Right lobe of liver (tissue), 6 donors: ENCODE results near the gene PPP5C. TPM values are rescaled to one million over a fixed set of nuclear protein-coding genes. Genes with fewer than 3 reads are reported as not detected.
A peak's percentile ranks its signal among the peaks of the same experiment; 100 is the strongest.

Experiments
- ATAC-seq, 4 donors: fragments of 200-7000 bp; cut with Tn5 transposase; one replicate each; pipeline ENCODE4 v1.9.1; 2020; ENCODE audit warnings: mild to moderate bottlenecking in 4 of 4, moderate library complexity in 4 of 4
- DNase-seq, 3 donors: peaks; one replicate each; pipeline ENCODE4 v3.0.0-alpha.2; 2020
- H3K27ac ChIP-seq, 3 donors: fragments of 200-600 bp; one replicate each; pipeline ENCODE4 v1.8.0; 2022
- H3K27me3 ChIP-seq, 2 donors: fragments of 200-600 bp; one replicate each; pipeline ENCODE4 v1.8.0; 2022
- H3K36me3 ChIP-seq, 4 donors: fragments of 200-600 bp; sonication (generic) in 1 of 4; one replicate each; pipeline versions ENCODE4 v1.5.1 to v1.8.0; 2017 to 2022; ENCODE audit warnings: control low read depth in 1 of 4
- H3K4me1 ChIP-seq, 4 donors: fragments of 200-600 bp; sonication (generic) in 1 of 4; one replicate each; pipeline versions ENCODE4 v1.5.1 to v1.8.0; 2017 to 2022; ENCODE audit warnings: control low read depth in 1 of 4
- H3K4me3 ChIP-seq, 3 donors: fragments of 200-600 bp; one replicate each; pipeline ENCODE4 v1.8.0; 2022
- H3K9me3 ChIP-seq, 4 donors: fragments of 200-600 bp; sonication (generic) in 1 of 4; one replicate each; pipeline versions ENCODE4 v1.5.1 to v1.8.0; 2017 to 2022; ENCODE audit warnings: control low read depth in 1 of 4
- POLR2A ChIP-seq: fragments of 450-650 bp; IDR thresholded peaks from one replicate; pipeline ENCODE4 v1.6.1; 2017; ENCODE audit warnings: antibody characterized with exemption, mild to moderate bottlenecking
- WGBS: methylation state at CpG from one replicate; pipeline ENCODE4 v1.1.6; 2018; ENCODE audit warnings: low coverage, low lambda C conversion rate; ENCODE audit not compliant: insufficient coverage; ENCODE audit errors: missing lambda C conversion rate; 5-methylcytosine and 5-hydroxymethylcytosine counted together
- intact Hi-C, 2 donors: fragments of 100-400 bp; cut with DNase I; formaldehyde crosslinking; loops; one replicate each; pipeline versions ENCODE4 v1.11.2 to v1.14.1; 2022
- total RNA-seq, 6 experiments: library from RNA; depleted of rRNA in 2 of 6; stranded (reverse); fragments of >200 nt in 2 of 6; fragmentation: NEBNext Ultra II Directional in 3 of 6; extraction: Animal tissue kit (Norgen Biotek cat#: 25700) in 3 of 6; gene quantifications; one replicate each; pipeline versions ENCODE4 v1.1.0 to v1.2.4, GENCODE V29; 2016 to 2023
- TF ChIP-seq, protein P1 (sequence below), 4 donors: fragments of 200-600 bp in 3 of 4; fragments of 450-650 bp in 1 of 4; IDR thresholded peaks; one replicate each; pipeline versions ENCODE4 v1.5.1 to v1.8.0; 2016 to 2022; ENCODE audit warnings: antibody characterized with exemption in 4 of 4, mild to moderate bottlenecking in 2 of 4
- donor health status: DM: no; HTN: yes; CAD: no.
- donor health status: DM: no; HTN: no; CAD: no.
- donor health status: DM: no; HTN: no; CAD: no.
- donor health status: DM: no; HTN: yes; CAD: no.
- donor health status: DM: no; HTN: yes; CAD: no.

The PPP5C gene
- total RNA-seq, 6 experiments from 2014 or later, result 23.9 to 47.8 (median 36.0) TPM

DNA sequence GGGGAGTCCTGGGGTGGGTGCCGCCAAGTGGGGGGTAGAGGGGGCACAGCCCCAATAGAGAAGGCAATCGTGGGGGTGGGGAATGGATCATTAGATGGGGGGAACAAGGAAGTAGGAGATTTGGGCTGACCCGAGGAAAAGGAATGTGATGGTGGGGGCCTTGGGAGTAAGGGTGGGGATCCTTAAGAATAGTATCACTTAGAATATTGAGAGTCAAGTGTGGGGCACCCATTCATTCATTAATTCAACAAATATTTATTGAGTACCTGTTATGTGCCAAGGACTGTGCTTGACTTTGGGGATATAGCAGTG is 641 bp downstream of the PPP5C start:
- WGBS, result 0% methylated on average over 3 of the region's 3 CpGs
- intact Hi-C loops, result loop anchor here in 1 of 2 donors (10.0 kb wide), 2 partner anchors 47 to 63 kb away; no protein-coding TSS in a partner anchor
- ATAC-seq, result no peak

DNA sequence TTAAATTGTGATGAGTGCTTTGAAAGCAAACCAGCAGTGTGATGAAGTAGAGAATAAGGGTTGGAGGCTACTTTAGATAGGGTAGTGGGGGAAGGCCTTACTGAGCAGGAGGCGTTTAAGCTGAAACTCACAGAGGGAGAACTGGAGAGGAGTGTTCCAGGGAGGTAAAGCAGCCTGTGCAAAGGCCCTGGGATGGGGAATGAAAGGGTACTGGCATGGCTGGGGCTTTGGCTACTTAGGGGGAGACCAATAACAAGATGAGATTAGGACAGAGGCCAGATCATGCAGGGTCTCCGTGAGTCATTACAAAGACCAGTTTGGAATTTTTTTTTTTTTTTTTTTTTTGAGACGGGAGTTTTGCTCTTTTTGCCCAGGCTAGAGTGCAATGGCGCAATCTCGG is 1.1 kb downstream of the PPP5C start:
- H3K27me3 ChIP-seq, result no peaks in the 10 kb centered on the region
- no peak for TF ChIP-seq POLR2A
- TF ChIP-seq, protein P1, sequence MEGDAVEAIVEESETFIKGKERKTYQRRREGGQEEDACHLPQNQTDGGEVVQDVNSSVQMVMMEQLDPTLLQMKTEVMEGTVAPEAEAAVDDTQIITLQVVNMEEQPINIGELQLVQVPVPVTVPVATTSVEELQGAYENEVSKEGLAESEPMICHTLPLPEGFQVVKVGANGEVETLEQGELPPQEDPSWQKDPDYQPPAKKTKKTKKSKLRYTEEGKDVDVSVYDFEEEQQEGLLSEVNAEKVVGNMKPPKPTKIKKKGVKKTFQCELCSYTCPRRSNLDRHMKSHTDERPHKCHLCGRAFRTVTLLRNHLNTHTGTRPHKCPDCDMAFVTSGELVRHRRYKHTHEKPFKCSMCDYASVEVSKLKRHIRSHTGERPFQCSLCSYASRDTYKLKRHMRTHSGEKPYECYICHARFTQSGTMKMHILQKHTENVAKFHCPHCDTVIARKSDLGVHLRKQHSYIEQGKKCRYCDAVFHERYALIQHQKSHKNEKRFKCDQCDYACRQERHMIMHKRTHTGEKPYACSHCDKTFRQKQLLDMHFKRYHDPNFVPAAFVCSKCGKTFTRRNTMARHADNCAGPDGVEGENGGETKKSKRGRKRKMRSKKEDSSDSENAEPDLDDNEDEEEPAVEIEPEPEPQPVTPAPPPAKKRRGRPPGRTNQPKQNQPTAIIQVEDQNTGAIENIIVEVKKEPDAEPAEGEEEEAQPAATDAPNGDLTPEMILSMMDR (IDR thresholded peaks at IDR 0.05), result no peak
- no peaks in the 10 kb centered on the region for H3K36me3 ChIP-seq
- no peak overlapping the region for H3K4me3 ChIP-seq
- H3K4me1 ChIP-seq, result peaks cover 0 to 34% (median 12%) of the 10 kb centered on the region in 4 donors
- DNase-seq, result no peak
- ATAC-seq, result no peak
- WGBS, result 68% methylated on average over 5 of the region's 5 CpGs
- no peaks in the 10 kb centered on the region for H3K9me3 ChIP-seq
- intact Hi-C loops, result loop anchor here in 1 of 2 donors (10.0 kb wide), 2 partner anchors 47 to 63 kb away; no protein-coding TSS in a partner anchor
- no peak overlapping the region for H3K27ac ChIP-seq

More for the DNA sequence above, 641 bp downstream of the PPP5C start:
- no peaks in the 10 kb centered on the region for H3K27me3 ChIP-seq
- TF ChIP-seq, protein P1 (IDR thresholded peaks at IDR 0.05), result no peak
- TF ChIP-seq POLR2A, result no peak
- peaks cover 0 to 34% (median 12%) of the 10 kb centered on the region in 4 donors for H3K4me1 ChIP-seq
- no peaks in the 10 kb centered on the region for H3K36me3 ChIP-seq
- H3K4me3 ChIP-seq, result peak overlapping the region; percentile 89 to 100 (median 93)
- no peak for DNase-seq
- no peaks in the 10 kb centered on the region for H3K9me3 ChIP-seq
- no peak overlapping the region for H3K27ac ChIP-seq

DNA sequence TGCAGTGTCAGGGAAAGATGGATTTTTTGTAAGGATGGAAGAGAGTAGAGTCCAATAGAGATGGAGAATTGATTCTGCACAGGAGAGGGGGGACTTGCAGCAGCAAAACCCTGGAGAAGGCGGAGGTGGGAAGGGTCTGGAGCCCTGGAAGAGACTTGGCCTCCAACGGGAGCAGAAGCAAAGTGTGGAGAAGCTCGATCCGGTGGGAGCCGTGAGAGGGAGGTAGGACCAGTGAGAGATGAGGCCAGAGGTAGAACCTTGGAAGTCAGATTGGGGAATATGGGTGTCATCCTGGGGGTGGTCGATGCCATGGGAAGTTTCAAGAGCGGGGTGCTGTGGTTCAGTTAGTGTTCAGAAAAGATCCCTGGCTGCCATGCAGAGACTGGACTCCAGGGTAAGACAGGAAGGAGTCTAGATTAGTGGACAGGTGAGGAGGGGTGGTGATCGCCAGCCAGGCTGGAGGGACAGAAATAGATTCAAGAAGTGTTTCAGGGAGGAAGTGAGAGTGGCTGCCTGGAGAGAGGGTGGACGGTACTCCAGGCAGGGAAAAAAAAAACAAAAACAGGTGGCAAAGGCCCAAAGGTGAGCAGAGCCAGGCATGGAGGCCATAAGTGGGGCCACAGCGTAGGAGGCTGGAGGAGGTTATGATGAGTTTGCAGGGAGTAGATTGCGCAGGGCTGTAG is 2.6 kb downstream of the PPP5C start:
- ATAC-seq, result no peak

DNA sequence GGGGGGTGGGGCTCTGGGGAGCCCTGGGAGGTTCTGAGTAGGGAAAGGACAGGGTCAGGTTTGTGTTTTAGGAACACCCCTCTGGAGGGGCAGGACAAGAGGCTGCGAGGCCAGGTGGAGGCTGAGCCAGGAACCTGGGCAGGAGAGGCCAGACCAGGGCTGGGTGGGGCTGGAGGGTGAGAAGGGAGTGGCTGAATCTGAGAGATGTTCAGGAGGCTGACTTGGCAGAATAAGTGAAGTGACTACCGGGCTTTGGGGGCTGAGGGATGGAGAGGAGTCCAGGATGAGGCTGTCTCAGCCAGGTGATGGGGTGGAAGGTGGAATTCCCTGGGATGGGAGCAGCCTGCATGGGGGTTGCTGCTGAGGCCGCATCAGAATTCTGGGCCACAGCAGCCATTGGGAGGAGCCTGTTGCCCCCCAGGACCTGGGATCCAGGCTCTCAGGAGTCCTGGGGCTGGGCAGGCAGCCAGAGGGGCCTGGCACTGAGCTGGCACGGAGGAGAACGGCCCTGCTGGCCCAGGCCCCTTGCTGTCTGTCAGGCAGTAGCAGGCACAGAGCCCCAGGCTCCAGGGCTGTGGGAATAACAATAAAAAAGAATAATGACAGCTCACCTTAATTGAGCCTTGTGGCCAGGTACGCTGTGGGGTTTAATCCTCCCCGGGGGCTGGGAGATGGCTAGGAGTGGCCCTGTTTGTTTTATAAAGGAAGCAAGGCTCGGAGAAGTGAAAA is 3.3 kb downstream of the PPP5C start:
- Histone ChIP-seq H3K4me1 (peaks cover 0 to 55% (median 20%) of the 10 kb centered on the region in 4 donors), H3K27me3 (no peaks in the 10 kb centered on the region), H3K4me3 (no peak overlapping the region), H3K36me3 (peaks cover 0 to 12% (median 0%) of the 10 kb centered on the region in 4 donors), H3K9me3 (no peaks in the 10 kb centered on the region), H3K27ac (peak overlapping the region; percentile 62 to 66 (median 65))
- TF ChIP-seq, protein P1 (IDR thresholded peaks at IDR 0.05), result no peak
- TF ChIP-seq POLR2A, result no peak
- WGBS, result 21% methylated on average over 5 of the region's 8 CpGs
- intact Hi-C loops, result no loop called here
- no peak for ATAC-seq
- no peak for DNase-seq

More for the DNA sequence above, 2.6 kb downstream of the PPP5C start:
- Histone ChIP-seq H3K4me1 (peaks cover 0 to 48% (median 16%) of the 10 kb centered on the region in 4 donors), H3K4me3 (no peak overlapping the region), H3K36me3 (peaks cover 0 to 10% (median 0%) of the 10 kb centered on the region in 4 donors), H3K27ac (peak overlapping the region in 2 of 3 donors; percentile 62 to 66), H3K9me3 (no peaks in the 10 kb centered on the region), H3K27me3 (no peaks in the 10 kb centered on the region)
- intact Hi-C loops, result loop anchor here in 1 of 2 donors (10.0 kb wide), 2 partner anchors 45 to 65 kb away; no protein-coding TSS in a partner anchor
- DNase-seq, result no peak
- TF ChIP-seq, protein P1 (IDR thresholded peaks at IDR 0.05), result no peak
- TF ChIP-seq POLR2A, result no peak
- 76% methylated on average over 11 of the region's 11 CpGs for WGBS
